Measurements from ENCODE around the gene FKTN. TPM values are rescaled to one million over a fixed set of nuclear protein-coding genes. Genes with fewer than 3 reads are reported as not detected.

FKTN gene
- total RNA-seq, 1 experiment from 2014 or later = 10.8 TPM

- TF ChIP-seq ZNF425 (CRISPR knock-in tag; conservative IDR thresholded peaks at IDR 0.05) (no peak), HMGXB4 (CRISPR knock-in tag; IDR thresholded peaks at IDR 0.05) (no peak), FOXP1 (CRISPR knock-in tag; IDR thresholded peaks at IDR 0.05; ENCODE audit: borderline replicate concordance) (no peak), FOXK1 (CRISPR knock-in tag; IDR thresholded peaks at IDR 0.05) (no peak), SOX15 (CRISPR knock-in tag; IDR thresholded peaks at IDR 0.05) (no peak), AR (CRISPR knock-in tag; IDR thresholded peaks at IDR 0.05) (no peak), CREB1 (CRISPR knock-in tag; IDR thresholded peaks at IDR 0.05) (no peak), NR2C2 (CRISPR knock-in tag; IDR thresholded peaks at IDR 0.05) (no peak), TEAD4 (CRISPR knock-in tag; IDR thresholded peaks at IDR 0.05) (no peak), GRHL2 (CRISPR knock-in tag; IDR thresholded peaks at IDR 0.05; ENCODE audit: insufficient replicate concordance, severe bottlenecking) (no peak), ZNF138 (CRISPR knock-in tag; conservative IDR thresholded peaks at IDR 0.05) (no peak), ERG (CRISPR knock-in tag; IDR thresholded peaks at IDR 0.05) (no peak)
Observed at GRCh38 chr9:105673850-105674387, 116.0 kb downstream of the FKTN start (continued).

- ChIA-PET CTCF (interaction anchor here (1.9 kb wide), 1 partner anchor 39 kb away, joined by 6 read pairs; no protein-coding TSS in a partner anchor), POLR2A (no interaction called here)
- ATAC-seq (no peak), DNase-seq (ENCODE audit: low spot score) (no peak)
- Mint-ChIP-seq H3K27ac (no peak overlapping the region), H3K36me3 (no peaks in the 10 kb centered on the region), H3K9me3 (no peaks in the 10 kb centered on the region), H3K4me3 (no peak overlapping the region), H3K27me3 (ENCODE audit: low read depth) (no peaks in the 10 kb centered on the region), H3K4me1 (peaks cover 17% of the 10 kb centered on the region)
- TF ChIP-seq ZNF138 (CRISPR knock-in tag; conservative IDR thresholded peaks at IDR 0.05) (no peak), AFF4 (CRISPR knock-in tag; IDR thresholded peaks at IDR 0.05; ENCODE audit: borderline replicate concordance) (no peak), EMX1 (CRISPR knock-in tag; IDR thresholded peaks at IDR 0.05) (no peak), SOX15 (CRISPR knock-in tag; IDR thresholded peaks at IDR 0.05) (no peak), MYBL2 (CRISPR knock-in tag; IDR thresholded peaks at IDR 0.05) (no peak), HMGA2 (CRISPR knock-in tag; IDR thresholded peaks at IDR 0.05) (no peak), NFYB (CRISPR knock-in tag; conservative IDR thresholded peaks at IDR 0.05; ENCODE audit: low read depth) (no peak), NR2C2 (CRISPR knock-in tag; IDR thresholded peaks at IDR 0.05) (no peak), GRHL2 (CRISPR knock-in tag; IDR thresholded peaks at IDR 0.05; ENCODE audit: insufficient replicate concordance, severe bottlenecking) (no peak), ZNF532 (CRISPR knock-in tag; IDR thresholded peaks at IDR 0.05; ENCODE audit: borderline replicate concordance) (no peak)
Observed at GRCh38 chr9:105676351-105676923, 118.5 kb downstream of the FKTN start.

All from WTC11 (cell line).